GM23338 (cell line): ENCODE data around the gene POPDC3.

ENCODE experiments used
- CTCF ChIP-seq, 2 experiments: fragments of 200-600 bp in 1 of 2; sonication (generic) in 1 of 2; conservative IDR thresholded peaks; 2 replicates each; pipeline versions ENCODE4 v1.5.1 to v1.6.1; 2016 to 2017; ENCODE audit warnings: antibody characterized with exemption in 2 of 2, low read depth in 2 of 2, mild to moderate bottlenecking in 2 of 2, moderate library complexity in 1 of 2
- EZH2 ChIP-seq: fragments of 200-600 bp; sonication (generic); IDR thresholded peaks from one replicate; pipeline ENCODE4 v1.8.0; 2017; ENCODE audit warnings: antibody characterized with exemption, mild to moderate bottlenecking, low read depth; ENCODE audit not compliant: unreplicated experiment
- EZH2phosphoT487 ChIP-seq: fragments of 200-600 bp; sonication (generic); IDR thresholded peaks from one replicate; pipeline ENCODE4 v1.8.1; 2018; ENCODE audit warnings: antibody characterized with exemption; ENCODE audit not compliant: unreplicated experiment
- STAT1 ChIP-seq: IDR thresholded peaks from one replicate; pipeline ENCODE4 v1.6.1; 2016; ENCODE audit warnings: antibody characterized with exemption; ENCODE audit not compliant: unreplicated experiment
- ZNF462 ChIP-seq: fragments of 250-450 bp; sonication (Bioruptor Pico); IDR thresholded peaks from 2 replicates; pipeline ENCODE4 v1.5.0; 2020; ENCODE audit warnings: mild to moderate bottlenecking, moderate library complexity
- TF ChIP-seq, protein P1 (sequence below): IDR thresholded peaks from one replicate; pipeline ENCODE4 v1.6.1; 2018; ENCODE audit warnings: antibody characterized with exemption; ENCODE audit not compliant: unreplicated experiment

DNA sequence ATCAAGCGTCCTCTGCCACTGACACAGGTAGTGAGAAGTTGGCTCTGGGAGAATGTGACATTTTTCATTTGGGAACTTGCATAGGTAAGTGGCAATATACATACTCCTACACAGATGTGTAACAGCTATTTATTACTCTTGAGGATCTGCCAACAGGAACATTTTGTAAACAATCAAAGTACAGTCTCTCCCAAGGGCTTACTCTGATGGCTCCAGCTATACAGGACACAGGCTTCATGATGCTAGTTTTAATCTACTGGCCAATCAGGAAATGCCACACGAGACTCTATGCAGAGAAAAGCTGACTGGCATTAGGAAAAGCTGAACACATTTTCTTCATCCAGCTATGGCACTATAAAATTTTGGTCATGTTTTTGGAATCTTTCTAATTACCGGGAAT is 57.8 kb downstream of the POPDC3 start:
- TF ChIP-seq CTCF (conservative IDR thresholded peaks at IDR 0.05; ENCODE audit: low read depth in 2 of 2) (no peak), EZH2 (no peak), STAT1 (no peak), ZNF462 (CRISPR knock-in tag) (no peak), EZH2phosphoT487 (no peak)
- TF ChIP-seq, protein P1, sequence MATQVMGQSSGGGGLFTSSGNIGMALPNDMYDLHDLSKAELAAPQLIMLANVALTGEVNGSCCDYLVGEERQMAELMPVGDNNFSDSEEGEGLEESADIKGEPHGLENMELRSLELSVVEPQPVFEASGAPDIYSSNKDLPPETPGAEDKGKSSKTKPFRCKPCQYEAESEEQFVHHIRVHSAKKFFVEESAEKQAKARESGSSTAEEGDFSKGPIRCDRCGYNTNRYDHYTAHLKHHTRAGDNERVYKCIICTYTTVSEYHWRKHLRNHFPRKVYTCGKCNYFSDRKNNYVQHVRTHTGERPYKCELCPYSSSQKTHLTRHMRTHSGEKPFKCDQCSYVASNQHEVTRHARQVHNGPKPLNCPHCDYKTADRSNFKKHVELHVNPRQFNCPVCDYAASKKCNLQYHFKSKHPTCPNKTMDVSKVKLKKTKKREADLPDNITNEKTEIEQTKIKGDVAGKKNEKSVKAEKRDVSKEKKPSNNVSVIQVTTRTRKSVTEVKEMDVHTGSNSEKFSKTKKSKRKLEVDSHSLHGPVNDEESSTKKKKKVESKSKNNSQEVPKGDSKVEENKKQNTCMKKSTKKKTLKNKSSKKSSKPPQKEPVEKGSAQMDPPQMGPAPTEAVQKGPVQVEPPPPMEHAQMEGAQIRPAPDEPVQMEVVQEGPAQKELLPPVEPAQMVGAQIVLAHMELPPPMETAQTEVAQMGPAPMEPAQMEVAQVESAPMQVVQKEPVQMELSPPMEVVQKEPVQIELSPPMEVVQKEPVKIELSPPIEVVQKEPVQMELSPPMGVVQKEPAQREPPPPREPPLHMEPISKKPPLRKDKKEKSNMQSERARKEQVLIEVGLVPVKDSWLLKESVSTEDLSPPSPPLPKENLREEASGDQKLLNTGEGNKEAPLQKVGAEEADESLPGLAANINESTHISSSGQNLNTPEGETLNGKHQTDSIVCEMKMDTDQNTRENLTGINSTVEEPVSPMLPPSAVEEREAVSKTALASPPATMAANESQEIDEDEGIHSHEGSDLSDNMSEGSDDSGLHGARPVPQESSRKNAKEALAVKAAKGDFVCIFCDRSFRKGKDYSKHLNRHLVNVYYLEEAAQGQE: no peak
